GM21619 (cell line): Measurements from ENCODE around the gene KRT4.
"Not testable (repeated sequence)": the region's sequence is repeated elsewhere in the genome, so short reads cannot be mapped to it uniquely, and the experiment has no call there.

ENCODE experiments used
- ATAC-seq: cut with Tn5 transposase; IDR thresholded peaks from one replicate; pipeline ENCODE4 v1.9.1; 2021; ENCODE audit not compliant: unreplicated experiment

Gene KRT4

DNA sequence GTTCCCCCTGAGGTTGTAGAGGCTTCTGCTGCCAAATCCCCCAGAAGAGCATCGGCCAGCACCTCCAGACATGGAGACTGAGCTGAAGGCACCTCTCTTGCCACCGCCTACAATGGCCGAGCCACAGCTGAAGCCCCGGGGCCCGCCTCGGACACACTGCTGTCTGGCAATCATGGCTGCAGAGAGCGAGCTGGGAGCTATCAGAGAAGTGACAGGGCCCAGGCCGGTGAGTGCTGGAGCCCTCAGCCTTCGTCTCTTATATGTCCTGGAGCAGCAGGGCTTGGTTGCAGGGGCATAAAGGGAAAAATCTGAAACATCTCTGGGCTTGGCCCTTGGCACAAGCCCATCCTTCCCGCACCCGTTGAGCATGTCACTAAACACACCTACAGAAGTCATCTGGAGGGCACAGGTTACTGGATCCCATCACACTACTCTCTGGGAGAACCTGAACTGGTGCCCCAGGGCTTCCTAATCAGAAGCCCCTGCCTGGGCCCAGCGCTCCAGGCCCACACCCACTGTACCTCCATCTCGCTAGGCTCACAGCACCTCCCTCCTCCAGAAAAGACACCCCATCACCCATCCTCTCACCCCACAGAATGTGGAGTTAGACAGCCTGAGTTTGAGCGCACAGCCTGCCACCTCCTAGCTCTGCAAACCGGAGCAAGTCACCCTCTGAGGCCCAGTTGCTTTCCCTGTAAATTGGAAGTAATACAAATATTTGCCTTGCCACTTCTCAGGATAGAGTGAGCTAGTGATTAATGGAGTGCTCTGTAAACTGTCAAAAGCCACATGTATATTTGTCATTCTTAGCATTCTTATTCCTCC lies at the start of gene KRT4:
Gene KRT4, minus strand, starts transcription at position 232 of the 825 bp plus-strand sequence. Its CDS starts 58 bp downstream, at position 174.
- no peak for ATAC-seq

DNA sequence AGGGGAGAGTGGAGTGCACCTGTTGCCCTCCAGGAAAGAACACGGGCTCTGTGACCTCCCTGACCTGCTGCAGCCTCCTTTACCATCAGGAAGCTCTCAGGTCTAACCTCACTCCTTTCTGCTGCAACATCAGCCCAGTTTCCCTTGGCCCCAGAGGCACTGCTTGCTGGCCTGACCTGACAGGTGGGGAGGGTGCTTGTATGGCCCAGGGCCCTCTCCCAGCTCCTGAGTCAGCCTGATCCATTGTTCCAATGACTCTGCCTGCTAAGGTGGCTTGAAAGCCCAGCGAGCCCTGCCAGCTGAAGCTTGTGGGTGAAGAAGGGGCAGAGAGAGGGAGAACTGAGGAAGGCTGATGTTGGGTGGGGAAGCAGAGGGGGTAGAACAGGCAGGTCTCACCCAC lies 48.1 kb upstream of the KRT4 start:
- no peak for ATAC-seq

DNA sequence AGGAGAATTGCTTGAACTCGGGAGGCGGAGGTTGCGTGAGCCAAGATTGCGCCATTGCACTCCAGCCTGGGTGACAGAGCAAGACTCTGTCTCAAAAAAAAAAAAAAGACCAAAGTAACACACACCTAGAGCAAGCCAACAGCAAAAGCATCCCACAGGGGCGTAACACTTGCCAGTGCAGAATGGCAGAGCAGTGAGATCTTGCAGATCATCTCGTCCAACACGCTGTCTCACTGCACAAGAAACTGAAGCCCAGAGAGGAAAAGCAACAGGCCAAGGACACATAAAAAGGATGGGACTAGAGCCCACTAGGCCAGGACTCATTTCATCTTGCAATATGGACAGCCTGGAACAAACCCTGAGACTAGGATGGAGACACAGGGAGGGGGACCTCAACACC lies 47.6 kb upstream of the KRT4 start:
- no peak for ATAC-seq

DNA sequence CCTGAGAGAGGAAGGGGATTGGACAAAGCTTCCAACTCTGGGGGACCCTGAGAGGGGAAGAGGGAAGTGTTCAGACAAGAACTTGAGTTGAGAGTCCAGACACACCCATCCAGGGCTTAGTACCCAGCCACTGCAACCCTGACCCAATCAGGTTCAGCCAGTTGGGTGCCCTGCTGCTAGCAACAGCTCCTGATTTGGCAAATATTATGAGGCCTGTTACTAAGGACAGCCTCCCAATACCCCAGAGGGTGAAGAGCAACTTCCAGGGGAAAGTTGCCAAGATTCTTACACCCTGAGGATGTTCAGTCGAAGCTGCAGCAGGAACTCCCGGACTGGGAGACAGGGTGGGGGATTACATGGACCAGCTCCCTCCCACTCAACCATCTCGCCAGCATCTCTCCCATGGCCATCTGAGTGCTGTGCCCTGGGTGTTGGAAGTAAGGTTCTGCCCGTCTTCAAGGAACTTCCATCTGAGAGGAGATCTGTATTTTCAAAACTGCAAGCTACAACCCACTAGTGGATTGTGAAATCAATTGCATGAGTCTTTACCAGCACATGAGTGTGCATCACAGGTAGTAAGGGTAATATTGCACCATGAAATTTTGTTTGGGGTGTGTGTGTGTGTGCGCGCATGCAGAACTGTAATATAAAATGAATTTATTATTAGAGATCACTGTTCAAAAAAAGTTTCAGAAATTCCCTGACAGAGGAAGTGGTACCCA lies 46.3 kb upstream of the KRT4 start:
- no peak for ATAC-seq

DNA sequence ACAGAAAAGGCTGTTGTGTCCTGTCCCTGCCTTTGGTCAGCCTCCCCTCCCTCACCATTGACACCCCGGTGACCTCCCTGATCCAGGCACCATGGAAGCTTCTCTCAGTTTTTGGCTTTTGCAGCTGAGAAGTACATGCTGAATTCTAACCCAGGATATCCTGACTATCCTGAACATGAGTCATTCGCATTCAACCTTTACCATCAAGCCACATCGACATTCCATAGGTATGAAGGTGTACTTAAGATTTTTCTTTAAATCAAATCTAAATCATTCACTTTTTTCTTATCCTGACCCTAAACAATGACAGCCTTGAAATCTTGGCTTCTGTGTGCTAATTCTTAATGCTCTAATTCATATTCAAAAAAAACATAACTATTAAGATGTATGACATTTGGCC lies 43.6 kb upstream of the KRT4 start:
- no peak for ATAC-seq

DNA sequence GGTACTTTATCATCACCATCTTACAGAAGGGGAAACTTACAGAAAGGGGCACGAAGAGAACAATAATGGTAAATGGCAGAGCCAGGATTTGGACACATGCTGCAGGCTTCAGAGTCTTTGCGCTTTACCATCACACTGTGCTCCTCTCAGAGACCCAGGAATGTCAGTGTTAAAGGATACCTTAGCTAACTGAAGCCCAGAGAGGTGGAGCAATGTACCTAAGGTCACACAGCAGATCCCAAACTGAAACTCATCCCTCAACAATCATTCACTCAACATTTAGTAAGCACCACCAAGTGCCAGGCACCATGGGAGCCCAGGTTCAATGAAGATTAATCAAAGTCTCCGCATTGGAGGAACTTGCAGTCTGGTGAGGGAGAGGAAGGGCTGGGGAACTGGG lies 42.9 kb upstream of the KRT4 start:
- no peak for ATAC-seq

DNA sequence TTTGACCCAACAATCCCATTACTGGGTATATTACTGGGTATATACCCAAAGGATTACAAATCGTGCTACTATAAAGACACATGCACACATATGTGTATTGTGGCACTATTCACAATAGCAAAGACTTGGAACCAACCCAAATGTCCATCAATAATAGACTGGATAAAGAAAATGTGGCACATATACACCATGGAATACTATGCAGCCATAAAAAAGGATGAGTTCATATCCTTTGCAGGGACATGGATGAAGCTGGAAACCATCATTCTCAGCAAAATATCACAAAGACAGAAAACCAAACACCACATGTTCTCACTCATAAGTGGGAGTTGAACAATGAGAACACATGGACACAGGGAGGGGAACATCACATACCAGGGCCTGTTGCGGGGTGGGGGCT lies 42.2 kb upstream of the KRT4 start:
- ATAC-seq, result not testable (repeated sequence)

DNA sequence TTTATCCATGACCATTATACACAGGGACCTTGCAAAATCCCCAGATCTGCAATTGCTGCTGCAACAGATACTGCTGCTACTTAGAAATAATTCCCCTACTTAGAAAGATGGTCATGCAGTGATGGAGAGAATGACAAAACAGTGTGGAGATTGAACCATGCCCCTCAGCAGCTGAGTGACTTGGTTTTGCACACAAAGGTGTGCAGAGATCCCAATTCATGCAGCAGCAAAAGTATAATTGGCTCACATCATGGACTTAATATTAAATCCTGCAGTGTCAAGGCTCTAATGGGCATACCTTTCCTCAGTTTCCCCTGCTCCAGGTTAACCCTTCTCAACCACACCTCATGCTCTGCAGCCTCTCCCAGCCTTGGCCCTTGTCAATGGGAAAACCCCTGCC lies 37.9 kb upstream of the KRT4 start:
- no peak for ATAC-seq

DNA sequence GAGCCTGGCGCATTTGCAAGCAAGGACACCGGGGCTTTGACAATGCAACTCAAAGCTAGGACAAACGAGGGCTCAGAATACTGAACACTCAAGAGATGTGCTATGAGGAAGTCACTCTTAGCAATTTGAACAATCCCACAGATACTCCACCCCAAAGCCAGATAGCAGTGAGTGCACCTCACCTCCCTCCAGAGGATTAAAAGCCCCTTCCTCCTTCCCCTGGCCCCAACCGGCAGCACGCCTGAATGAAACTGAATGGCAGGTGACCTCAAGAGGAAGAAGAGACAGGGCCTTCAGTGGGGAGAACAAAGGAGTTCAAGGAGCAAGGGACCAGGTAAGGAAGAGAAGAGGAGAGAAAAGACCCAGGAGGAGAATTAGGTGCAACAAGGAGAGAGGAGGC lies 36.8 kb upstream of the KRT4 start:
- ATAC-seq, result no peak

DNA sequence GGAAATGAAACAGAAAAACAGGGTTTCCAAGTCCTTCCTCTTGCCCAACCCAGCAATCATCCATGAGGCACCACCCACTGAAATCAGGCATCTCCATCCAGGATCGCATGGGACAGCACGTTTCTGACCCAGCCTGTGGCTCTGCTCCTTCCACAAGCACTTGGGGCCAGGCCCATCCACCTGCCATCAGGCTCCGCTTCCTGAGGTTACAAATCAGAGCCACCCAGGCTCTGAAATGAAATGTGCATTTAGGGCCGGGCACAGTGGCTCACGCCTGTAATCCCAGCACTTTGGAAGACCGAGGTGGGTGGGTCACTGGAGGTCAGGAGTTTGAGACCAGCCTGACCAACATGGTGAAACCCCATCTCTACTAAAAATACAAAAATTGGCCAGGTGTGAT lies 35.6 kb upstream of the KRT4 start:
- no peak for ATAC-seq

DNA sequence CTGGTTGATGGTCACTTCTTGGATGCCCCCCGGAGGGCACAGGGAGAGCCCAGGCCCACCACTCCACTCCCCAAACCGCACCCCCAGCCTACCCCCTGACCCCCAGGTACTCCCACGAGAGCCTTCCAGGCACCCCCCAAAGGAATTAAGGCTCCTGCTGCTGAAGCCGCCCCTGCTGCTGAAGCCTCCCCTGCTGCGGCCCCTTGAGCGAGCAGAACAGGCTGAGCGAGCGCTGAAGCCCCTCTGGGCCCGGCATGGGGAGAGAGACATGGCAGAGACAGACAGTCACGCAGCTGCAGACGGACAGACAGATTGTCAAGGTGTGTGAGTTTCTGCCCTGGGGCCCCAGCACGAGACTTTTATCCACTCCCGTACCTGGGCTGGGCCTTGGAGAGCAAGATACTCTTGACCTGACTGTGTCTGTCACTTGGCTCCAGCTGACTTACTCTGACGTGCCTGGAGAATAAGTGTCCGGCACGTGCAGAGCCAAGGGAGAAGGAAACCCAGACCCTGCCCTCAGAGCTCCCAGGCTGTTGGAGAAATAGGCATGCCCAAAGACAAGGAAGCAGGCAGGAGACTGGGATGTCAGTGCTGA lies 34.8 kb upstream of the KRT4 start, which contains the start of gene KRT78:
Gene KRT78, minus strand, starts transcription at position 334 of the 595 bp plus-strand sequence. Its CDS starts 64 bp downstream, at position 270.
- ATAC-seq, result no peak

DNA sequence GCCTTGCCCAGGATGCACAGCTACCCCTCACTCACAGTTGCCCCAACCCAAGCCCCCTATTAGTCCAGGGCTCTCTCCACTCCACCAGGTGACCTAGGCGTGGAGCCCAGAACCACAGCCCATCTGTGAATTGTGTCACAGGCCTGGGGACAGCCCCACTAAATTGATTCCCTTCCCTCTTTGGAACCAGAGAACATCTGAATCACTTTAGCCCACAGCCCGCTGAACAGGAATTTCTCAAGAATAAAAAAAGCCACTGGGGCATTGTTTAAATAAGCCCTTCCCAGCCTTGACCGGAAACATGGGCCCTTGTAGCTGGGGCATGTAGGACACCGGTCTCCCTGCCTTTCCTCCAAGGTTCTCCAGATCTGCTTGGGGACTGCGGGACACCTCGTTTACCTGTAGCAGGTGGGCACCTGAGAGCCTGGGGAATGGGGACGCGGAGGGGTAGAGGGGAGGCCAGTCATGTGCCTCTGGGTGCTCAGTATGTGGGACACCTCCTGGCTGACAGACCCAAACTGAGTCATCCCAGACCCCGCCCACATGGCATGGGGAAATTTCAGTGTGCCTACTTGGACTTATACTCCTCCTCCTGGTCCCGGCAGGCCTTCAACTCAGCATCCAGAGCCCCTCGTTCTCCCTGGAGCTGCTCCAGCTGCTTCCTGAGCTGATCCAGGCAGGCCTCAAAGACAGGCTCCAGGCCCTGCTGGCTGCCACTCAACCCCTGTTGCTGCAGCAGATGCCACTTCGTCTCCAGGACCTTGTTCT lies 33.6 kb upstream of the KRT4 start:
- no peak for ATAC-seq

DNA sequence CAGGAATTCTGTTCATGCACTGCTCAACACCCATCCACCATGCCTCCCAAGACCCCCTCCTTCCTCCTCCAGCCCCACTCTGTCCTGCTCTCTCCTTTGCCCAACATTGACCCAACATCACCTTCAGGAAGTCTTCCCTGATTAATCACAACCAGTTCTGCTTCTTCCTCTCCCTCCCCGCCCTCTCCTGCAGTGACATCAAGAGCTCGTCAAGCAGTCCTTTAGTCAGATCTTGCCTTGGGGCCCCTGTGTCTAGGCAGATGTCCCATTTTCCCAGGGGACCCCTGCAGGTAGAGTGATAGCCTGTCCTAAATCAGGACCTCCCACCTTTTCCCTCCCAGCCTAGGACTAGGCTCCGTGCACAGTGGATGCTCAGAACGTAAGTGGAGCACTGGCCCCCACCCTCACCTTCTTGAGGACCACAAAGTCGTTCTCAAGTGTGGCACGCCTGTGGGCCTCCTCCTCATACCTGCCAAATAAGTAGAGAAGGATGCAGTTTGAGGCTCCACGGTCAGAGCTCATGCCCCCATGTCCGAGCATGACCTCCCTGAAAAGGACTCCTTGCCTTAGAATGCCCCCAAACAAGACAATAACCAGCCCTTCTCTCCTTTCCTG lies 32.5 kb upstream of the KRT4 start:
- ATAC-seq, result no peak

DNA sequence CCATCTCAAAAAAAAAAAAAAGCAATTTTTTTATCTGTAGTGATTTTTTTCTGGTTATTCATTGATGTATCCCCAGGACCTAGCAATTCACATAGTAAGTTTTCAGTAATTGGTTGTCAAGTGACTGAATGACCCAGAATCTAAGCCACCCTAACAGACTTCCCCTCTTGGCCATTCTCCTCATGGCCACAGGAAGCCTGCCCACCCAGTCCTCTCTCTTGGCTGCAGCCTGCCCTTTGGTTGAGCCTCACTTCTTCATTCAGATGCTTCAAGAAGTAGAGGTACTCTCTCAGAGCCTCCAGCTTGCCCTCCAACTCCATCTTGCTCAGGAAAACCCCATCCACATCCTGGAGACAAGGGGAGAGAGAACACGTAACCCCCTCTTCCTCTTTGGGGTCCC lies 32.0 kb upstream of the KRT4 start:
- no peak for ATAC-seq

DNA sequence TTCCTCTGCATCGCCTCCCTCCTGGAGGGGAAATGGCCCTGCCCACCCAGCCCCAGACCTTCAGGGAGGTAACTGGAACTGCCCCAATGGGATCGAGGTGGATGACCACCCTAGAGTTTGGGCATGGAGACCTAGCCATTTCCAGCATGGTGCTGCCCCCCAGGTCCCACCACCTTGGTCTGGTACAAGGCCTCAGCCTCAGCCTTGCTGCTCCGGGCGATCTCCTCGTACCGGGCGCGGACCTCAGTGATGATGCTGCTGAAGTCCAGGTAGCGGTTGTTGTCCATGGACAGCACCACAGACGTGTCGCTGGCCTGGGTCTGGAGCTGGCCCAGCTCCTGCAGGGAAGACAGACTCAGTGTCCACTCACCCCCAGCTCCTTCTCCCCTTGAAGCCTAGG lies 30.5 kb upstream of the KRT4 start:
- no peak for ATAC-seq

DNA sequence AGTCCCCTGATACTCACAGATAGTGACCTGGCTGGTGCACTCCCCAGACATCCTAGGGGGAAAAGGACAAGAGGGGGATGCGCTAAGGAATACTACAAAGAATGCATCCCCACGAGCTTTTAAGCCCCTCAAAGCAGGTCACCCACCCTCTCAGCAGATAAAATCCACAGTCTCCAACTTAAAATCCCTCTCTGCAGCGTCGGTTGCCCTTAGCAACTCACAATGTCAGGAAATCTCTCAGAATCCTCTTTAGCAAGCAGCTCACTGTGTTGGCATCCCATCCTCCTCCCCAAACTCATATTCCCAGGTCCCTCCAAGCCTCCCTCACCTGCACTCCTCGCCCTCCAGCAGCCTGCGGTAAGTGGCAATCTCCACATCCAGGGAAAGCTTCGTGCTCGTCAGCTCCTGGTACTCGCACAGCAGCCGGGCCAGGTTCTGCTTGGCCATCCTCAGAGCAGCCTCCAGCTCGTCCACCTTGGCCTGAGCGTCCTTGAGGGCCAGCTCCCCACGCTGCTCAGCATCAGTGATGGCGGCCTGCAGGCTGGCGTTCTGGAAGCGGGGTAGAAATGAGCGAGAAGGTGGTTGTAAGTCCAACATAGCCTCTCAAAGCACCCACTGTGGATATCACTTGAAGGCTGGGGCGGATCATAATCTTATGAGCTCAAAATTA lies 25.7 kb upstream of the KRT4 start:
- ATAC-seq, result no peak

DNA sequence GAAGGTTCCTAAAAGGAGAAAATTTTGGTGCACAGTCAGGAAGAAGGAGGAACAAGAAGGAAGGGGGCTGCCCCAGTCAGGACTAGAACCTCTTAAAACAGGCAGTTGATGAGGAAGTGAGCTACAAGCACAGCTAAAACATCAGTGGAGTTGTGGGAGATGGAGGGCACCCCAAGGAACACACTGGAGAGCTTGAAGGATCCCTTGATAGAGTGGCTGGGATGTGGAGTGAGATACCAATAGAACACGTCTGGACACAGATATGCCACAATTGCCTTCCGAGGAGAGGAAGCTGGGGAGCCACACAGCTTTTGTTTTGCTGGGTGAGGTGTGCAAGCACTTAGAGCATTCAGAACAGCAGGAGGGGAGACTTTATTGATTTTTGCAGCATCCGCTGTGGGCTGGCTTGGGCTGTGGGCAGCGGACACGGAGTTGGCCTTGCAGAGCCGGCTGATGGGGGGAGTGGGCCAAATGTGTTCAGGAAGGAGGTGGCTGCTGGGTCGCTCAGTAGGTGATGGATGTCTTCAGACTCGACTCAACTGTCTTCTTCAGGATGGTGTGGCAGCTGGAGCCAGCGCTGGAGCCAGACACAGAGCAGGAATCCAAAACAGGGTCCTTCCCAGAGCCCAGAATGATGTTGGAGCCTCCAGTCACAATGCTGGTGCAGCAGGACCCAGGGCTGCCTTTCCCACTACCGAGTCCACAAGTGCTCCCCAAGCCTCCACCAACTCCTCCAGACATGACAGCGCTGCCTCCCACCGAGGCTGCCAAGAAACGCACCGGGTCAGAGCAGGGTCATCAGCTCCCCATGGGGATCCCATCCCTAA lies 24.9 kb upstream of the KRT4 start:
- no peak for ATAC-seq

DNA sequence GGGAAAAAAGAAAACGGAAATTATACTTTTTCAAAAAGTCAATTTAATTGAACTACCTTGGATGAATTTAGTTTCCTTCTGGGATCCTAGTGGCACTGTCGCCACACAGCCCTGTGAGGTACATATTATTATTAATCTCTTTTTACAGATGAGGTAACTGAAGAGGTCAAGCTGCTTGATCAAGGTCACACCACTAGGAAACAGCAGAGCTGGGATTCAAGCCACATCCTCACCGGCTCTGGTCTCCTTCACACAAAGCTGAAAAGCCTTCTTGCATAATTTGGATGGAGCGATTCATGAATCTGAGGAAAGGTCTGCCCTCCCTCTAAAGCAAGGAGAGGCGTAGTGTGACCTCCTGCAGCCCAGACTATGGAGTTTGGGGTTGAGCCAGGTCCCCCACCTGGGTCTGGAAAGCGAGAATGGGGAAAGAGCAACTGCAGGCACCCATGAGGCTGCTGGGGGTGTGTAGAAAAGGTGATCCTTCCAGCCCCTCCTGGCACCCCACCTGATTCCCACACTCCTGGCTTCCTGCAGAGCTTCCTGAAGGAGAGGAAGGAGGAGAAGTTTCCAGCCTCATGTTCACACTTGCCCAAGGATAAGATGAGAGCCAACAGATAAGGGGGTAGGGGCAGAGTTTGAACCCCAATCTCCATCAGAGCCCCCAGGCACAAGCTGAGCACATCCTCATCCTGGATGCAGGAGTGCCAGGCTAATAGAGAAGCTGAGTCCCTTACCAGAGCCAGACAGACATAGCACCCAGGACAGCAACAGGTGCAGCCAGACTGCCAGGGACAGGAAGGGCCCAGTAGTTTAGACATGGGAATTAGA lies 24.1 kb upstream of the KRT4 start:
- ATAC-seq, result no peak

DNA sequence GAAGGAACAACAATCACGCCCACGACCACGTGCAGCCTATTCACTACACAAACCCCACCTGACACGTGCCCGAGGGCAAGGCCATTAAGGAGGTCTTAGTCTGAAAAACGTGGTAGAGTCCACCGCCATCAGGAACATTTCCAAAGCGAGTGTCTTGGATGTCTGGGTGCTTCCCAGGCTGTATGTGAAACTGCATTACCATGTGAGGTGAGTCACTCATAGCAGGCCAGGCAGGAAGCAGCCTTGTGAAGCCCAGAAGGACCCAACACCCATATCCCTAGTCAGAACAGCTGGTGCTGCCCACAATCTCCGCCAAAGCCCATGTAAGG lies 23.5 kb upstream of the KRT4 start:
- ATAC-seq, result no peak
